Stimulated activated CD4-positive, alpha-beta T cell treated with anti-CD3 and anti-CD28 coated beads, Interleukin-12 subunit alpha, Interleukin-12 subunit beta, amount 100 ng/mL, for 4 hours (primary cell): ENCODE results near the gene CACNA1C.

ENCODE experiments used
- DNase-seq: peaks from one replicate; pipeline ENCODE4 v3.0.0-alpha.2; 2020

The CACNA1C gene

DNA sequence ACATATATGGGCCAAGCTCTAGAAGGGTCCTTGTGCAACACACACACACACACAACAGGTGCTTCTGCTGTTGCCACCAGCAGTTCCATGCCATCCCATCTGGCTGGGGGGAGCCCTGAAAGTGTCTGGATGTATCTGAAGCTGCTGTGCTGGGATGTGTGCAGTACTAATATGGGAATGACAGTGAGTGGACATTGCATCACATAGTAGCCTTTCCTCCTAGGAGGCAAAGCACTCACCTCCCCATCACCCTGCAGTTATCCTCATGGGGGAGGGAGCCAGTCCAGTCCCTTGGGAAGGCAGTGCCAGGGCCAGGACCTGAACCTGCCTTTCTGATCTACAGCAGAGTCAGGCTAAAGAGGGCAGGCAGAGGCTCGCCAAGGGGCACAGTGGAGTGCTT lies 208.9 kb downstream of the CACNA1C start:
- no peak for DNase-seq

GRCh38 chr12:2262449-2262848 lies 209.7 kb downstream of the CACNA1C start:
- no peak for DNase-seq

DNA sequence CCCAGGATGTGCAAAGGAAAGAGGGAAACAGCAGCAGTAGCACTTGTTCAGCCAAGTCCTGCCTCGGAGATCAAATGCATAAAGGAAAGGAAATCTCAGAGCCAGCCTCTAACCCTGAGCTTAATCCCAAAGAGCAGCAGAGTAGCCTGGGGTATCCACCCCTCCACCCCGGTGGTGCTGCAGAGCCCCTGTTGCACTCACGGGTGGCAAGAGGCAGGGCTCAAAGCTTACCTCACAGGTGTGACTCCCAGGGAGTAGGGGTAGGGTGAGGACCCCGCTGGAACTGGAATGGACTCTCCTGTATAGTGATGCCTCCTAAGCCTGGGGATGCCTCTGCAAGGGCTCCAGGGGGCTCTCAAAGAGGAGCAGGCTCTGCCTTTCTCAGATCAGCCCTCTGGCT lies 211.1 kb downstream of the CACNA1C start:
- DNase-seq: no peak

GRCh38 chr12:2264651-2265232 lies 212.0 kb downstream of the CACNA1C start:
- no peak for DNase-seq

GRCh38 chr12:2265461-2266167 lies 212.8 kb downstream of the CACNA1C start:
- no peak for DNase-seq

GRCh38 chr12:2266666-2267620 lies 214.2 kb downstream of the CACNA1C start:
- DNase-seq: no peak

- DNase-seq: no peak
Observed at GRCh38 chr12:2267703-2268470, 215.1 kb downstream of the CACNA1C start.

DNA sequence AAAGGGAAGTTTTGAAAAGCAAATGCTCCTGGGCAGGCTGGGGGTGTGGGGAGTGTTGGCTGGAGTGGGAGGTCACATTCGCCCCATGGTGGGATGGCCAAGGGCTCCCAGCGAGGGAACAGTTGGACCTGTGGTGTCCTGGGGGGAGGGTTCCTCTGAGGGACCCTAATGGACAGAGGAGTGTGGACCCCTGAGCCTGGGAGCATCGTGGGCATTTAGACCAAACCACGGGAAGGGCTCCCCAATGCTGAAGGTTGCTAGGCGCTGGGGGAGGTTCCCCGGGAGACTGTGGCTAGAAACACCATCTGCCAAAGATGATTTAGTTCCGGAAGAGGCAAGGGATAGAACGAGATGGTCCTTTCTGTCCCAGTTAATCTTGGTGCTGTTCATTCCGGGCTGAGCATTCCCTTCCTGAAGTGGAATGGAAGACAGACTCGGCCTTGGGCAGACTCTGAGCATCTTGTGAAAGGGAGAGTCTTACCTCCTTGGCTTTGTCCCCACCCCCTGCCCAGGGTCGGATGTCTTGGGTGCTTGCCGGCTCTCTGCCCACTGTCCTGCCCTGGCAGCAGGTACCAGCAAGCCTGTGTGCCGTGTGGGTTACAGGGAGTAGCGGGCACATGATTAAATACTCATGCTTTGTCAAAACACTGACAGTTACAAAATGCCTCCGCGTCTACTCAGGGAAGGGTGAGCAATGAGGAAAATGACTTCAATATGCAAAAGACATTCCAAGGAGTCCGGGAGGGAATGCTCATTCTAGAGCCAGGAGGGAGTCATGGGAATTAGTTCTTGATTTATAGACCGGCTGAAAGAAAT lies 215.9 kb downstream of the CACNA1C start:
- no peak for DNase-seq

- DNase-seq: no peak
Observed at GRCh38 chr12:2270846-2271245, 218.1 kb downstream of the CACNA1C start.

- no peak for DNase-seq
Observed at GRCh38 chr12:2271961-2272360, 219.2 kb downstream of the CACNA1C start.

GRCh38 chr12:2273288-2273687 lies 220.5 kb downstream of the CACNA1C start:
- no peak for DNase-seq

GRCh38 chr12:2273751-2274150 lies 221.0 kb downstream of the CACNA1C start:
- DNase-seq: no peak

DNA sequence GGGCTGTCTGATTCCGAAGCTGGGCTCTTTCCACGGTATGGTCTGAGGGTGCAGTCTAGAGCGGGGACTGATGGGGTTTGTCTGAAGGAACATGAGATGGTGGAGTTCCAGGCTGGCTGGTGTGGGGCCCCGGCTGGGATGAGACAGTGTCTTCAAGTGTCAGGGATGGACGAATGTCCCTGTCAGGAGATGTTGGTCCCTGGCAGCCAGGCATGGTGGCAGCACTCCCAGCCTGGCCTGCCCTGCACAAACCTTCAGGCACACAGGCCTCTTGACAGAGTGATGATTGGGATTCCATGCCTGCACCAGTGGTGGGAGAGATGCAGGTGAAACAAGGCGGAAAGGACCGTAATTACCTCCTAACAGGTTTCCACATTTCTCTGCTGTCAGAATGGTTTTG lies 221.9 kb downstream of the CACNA1C start:
- no peak for DNase-seq

GRCh38 chr12:2276288-2277033 lies 223.7 kb downstream of the CACNA1C start:
- no peak for DNase-seq

DNA sequence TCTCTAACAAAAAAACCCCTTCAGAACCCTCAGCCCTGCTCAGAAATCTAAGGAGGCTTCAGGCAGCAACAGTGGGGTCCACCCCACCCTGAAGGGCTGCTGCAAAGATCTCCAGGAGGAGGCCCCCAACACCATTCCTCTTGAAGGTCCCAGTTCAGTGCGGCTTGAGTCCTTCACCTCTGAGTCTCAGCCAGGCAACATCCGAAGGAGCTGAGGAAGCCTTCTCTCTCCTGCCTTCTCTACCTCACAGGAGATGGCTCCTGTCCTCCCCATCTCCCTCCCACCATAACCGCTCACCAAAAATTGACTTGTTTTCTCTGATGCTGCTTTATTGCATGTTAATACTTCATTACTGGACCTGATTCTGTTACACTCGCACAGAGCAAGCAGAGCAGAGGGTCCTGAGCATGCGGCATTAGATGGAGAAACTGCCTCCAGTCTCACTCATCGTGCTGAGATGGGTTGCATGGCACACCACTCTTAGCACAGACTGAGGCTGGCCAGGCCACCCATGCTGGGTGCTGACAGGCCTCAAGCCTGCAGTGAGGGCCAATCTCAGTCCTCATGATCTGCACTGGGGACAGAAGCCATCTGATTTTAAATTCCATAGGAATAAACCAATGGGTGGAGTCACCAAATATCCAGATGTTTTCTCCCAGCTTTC lies 224.8 kb downstream of the CACNA1C start:
- no peak for DNase-seq

DNA sequence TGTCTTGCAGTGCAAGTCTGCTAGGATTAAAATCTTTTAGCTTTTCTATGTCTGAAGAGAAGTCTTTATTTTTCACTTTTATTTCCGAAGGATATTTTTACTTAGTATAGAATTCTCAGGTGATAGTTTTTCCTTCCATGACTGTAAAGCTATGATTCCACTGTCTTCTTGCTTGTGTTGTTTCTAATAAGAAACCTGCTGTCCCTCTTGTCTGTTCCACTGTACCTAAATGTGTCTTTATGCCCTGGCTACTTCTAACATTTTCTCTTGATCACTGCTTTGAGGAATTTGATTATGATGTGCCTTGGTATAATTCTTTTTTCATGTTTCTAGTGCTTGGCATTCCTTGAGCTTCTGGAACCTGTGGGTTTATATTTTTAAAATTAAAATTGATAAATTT lies 228.7 kb downstream of the CACNA1C start:
- no peak for DNase-seq

- DNase-seq: no peak
Observed at GRCh38 chr12:2282318-2282717, 229.5 kb downstream of the CACNA1C start.

- no peak for DNase-seq
Observed at GRCh38 chr12:2283480-2283879, 230.7 kb downstream of the CACNA1C start.

GRCh38 chr12:2283916-2284315 lies 231.1 kb downstream of the CACNA1C start:
- DNase-seq: no peak

- DNase-seq: no peak
Observed at GRCh38 chr12:2284321-2284813, 231.6 kb downstream of the CACNA1C start.

- DNase-seq: no peak
Observed at GRCh38 chr12:2284857-2285256, 232.1 kb downstream of the CACNA1C start.
